Measurements from ENCODE around the gene SPATA24.

Gene SPATA24

DNA sequence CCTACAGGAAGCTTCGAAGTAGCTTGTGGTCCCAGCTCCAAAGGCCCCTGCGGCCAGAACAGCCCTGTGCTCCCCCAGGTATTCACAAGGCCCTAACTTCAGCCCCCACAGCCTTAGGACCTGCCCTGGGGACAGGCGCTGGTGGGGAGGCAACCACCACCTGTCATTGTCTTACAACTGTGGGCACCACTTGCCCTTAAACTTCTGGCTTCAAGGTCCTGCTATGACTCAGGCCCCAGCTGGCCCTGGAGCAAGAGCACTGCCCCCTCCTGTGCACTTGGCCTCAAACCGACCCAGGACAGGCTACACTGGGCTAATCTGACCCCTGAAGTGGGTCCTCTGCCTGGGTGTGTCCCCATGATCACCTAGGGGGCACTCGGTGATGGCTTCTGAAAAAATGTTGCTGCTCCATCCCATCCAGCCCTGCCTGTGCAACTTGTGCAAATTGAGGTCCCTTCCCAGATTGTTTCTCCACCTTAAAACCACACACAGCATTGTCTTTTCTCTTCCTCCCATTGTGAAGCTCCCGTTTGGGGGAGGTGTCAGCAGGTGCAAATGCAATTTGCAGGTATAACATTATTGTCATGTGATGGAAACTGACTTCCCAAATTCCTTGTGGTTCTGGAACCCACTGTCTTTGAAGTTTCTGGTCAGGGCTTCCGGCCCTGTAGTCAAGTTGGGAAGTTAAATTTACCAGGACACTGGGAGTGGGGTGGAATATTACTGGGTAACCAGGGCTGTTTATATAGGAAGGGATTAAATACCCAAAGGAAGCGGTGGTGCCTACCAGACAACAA lies 7.8 kb downstream of the SPATA24 start:
- no peak overlapping the region for H3K4me3 ChIP-seq (ENCODE audit: low read length)
- TF ChIP-seq, protein P1, sequence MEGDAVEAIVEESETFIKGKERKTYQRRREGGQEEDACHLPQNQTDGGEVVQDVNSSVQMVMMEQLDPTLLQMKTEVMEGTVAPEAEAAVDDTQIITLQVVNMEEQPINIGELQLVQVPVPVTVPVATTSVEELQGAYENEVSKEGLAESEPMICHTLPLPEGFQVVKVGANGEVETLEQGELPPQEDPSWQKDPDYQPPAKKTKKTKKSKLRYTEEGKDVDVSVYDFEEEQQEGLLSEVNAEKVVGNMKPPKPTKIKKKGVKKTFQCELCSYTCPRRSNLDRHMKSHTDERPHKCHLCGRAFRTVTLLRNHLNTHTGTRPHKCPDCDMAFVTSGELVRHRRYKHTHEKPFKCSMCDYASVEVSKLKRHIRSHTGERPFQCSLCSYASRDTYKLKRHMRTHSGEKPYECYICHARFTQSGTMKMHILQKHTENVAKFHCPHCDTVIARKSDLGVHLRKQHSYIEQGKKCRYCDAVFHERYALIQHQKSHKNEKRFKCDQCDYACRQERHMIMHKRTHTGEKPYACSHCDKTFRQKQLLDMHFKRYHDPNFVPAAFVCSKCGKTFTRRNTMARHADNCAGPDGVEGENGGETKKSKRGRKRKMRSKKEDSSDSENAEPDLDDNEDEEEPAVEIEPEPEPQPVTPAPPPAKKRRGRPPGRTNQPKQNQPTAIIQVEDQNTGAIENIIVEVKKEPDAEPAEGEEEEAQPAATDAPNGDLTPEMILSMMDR (IDR thresholded peaks at IDR 0.05; ENCODE audit: insufficient read depth, low read depth, low read length, missing control alignments): no peak

DNA sequence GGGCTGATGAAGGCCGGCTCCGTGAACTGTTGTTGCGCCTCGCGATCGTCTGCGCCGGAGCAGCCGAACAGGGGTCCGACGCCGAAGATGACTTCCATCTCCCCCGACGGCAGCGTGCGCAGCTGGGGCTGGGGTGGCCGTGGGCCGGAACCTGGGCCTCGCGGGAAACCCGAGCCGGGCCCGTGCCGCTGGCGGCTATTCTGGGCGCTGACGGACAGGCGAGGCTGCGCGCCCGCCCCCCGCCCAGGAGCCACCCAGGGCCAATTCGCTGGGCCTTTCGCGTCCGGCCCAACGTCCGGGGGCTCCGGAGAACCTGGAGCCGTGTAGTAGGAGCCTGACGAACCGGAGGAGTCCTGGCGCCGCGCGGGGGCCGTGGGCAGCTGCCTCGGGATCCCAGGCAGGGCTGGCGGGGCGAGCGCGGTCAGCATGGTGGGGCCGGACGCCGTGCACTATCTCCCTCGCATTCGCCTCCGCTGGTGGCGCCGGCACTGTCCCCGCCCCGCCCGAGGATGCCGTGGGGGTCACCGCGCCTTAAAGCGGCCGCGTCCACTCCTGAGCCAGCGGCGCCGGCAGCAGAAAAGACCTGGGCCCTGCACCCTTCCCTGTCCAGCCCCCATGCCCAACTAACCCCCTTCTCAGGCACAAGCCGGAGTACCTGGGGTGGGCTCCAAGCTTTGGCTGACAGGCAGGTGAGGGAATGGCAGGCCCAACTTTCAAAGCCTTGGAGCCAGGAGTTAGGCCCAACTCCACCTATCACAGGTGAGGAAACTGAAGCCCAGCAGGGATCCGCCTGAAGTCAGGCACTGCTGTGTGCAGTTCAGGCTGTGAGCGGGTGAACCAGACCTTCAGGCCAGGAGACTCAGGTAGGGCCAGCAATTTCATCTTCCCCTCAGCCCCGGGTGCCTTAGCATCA lies 9.0 kb downstream of the SPATA24 start, which contains the start of gene PROB1:
Gene PROB1 (minus strand): TSS at position 451 of the 913 bp plus-strand sequence. CDS start 23 bp downstream, at position 428.
- H3K4me3 ChIP-seq (ENCODE audit: low read length): peak within 1 kb of the TSS; percentile 42
- TF ChIP-seq, protein P1 (IDR thresholded peaks at IDR 0.05; ENCODE audit: insufficient read depth, low read depth, low read length, missing control alignments): no peak
- DNase-seq (ENCODE audit: low read depth): no peak

More for the DNA sequence above, 7.8 kb downstream of the SPATA24 start:
- no peak for DNase-seq (ENCODE audit: low read depth)

DNA sequence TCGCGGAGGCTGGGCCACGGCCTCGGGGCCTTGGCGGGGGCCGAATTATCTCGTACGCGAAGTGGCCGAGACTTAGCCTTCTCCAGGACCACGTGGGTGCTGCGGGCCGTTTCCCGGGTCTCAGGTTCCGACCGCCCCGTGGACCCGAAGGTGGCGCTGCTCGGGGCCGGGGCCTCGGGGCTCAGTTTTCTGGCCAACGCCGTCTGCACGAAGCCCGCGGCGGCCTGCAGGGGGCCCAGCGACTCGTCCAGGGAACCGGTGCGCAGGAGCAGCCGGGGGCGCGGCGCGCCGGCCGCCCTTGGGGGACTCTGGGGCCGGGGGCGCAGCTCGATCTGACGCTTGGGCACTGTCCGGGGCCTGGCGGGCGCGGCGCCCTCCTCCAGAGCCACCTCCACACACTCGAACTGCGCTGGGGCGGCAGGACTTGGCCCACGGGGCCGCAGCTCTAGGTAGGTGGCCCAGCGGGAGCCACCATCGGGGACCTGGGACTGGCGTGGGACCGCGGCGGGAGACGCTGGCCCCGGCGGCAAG lies 9.7 kb downstream of the SPATA24 start:
- no peak for DNase-seq (ENCODE audit: low read depth)
- H3K4me3 ChIP-seq (ENCODE audit: low read length): peak overlapping the region; percentile 42

DNA sequence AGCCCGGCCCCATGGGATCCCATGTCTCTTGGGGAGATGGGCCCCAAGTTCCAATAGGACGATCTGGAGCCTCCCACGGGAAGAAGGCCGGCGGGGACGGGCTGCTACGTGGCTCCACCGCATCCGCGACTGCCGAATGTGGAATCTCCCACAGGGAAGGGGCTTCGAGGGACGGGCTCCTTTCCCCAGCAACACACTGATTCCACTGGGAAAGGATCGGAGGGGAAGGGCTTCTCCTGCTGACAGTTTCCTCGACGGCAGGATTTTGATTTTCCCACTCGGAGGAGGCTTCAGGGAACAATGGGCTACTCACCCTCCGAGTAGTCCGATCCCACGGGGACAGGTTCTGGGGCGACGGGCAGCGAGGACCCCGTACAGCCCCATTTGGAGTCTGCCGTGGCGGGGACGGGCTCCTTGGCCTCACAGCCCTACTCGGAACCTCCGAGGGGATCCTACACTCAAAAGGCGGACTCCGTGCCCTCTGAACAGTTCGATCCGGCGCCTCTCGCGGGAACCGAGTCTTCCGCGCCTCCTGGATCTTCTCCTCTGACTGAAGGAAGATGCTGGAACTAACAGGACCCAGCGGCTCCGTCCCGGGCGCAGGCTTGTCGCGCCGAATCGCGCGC lies 10.3 kb downstream of the SPATA24 start:
- H3K4me3 ChIP-seq (ENCODE audit: low read length): peak overlapping the region; percentile 42
- DNase-seq (ENCODE audit: low read depth): no peak
- TF ChIP-seq, protein P1 (IDR thresholded peaks at IDR 0.05; ENCODE audit: insufficient read depth, low read depth, low read length, missing control alignments): no peak

More for the DNA sequence above, 9.7 kb downstream of the SPATA24 start:
- TF ChIP-seq, protein P1 (IDR thresholded peaks at IDR 0.05; ENCODE audit: insufficient read depth, low read depth, low read length, missing control alignments): no peak

DNA sequence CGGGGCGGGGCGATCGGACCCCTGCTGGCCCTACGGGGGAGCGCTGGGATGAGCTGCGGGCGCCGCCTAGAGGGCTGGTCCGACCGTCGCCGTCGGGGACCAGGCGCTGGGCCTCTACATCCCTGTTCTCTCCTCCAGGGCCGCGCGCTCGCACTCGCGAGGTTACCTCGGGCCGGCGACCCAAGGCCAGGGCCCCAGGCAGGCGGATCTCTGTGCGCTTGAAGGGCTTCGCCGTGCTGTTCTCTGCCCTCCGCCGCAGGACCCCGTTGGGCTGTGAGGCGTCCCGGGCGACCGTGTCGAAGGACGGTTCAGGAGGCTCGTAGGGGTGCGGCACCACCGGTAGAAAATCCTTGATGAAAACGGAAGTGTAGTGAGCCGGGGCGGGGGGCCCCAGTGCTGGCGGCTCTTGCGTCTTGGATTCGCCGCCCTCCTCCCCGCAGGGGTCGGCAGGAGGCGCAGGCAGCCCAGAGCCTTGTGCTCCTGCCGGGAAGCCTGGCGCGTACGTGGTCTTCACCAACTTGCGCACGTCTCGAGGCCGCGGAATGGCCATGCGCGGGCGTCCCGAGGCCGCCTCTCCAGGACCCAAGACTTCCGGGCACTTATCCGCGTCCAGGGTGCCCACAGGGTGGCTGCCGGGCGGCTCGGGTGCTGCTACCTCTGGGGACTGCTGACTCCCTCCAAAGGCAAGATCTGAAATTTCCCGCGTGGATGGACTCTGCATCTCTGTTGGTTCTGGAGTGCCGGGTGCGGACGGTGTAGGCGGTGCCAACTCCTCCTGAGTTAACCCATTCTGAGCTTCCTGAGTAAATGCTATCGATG lies 11.0 kb downstream of the SPATA24 start:
- TF ChIP-seq, protein P1 (IDR thresholded peaks at IDR 0.05; ENCODE audit: insufficient read depth, low read depth, low read length, missing control alignments): peak; percentile 40
- peak; percentile 80 for DNase-seq (ENCODE audit: low read depth)
- peak overlapping the region; percentile 42 for H3K4me3 ChIP-seq (ENCODE audit: low read length)

DNA sequence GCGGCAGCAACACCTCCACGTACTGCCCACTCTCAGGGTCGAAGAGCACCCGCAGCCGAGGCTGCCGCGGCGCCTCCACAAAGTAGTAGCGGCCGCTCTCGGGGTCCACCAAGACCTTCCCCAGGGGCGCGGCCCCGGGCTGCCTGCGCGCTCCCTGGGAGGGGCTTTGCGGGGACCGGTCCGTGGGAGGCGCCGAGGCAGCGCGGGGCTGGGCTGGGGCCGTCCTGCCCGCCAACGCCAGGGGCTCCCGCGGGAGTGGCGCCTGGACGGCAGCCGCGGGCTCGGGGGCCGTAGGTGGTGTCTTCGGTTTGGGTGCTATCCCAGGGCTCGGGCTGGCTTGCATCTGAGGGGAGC lies 11.6 kb downstream of the SPATA24 start:
- no peak for DNase-seq (ENCODE audit: low read depth)
- H3K4me3 ChIP-seq (ENCODE audit: low read length): peak overlapping the region; percentile 29
- TF ChIP-seq, protein P1 (IDR thresholded peaks at IDR 0.05; ENCODE audit: insufficient read depth, low read depth, low read length, missing control alignments): no peak
